Body of pancreas (tissue), 4 donors: ENCODE measurements around the gene HEXB. TPM values are rescaled to one million over a fixed set of nuclear protein-coding genes. Genes with fewer than 3 reads are reported as not detected.
"Not testable (repeated sequence)": the region's sequence is repeated elsewhere in the genome, so short reads cannot be mapped to it uniquely, and the experiment has no call there.

ENCODE experiments used
- ATAC-seq: fragments of 150-250 bp; one replicate; pipeline ENCODE4 v1.9.1; 2016
- DNase-seq, 4 donors: peaks; one replicate each; pipeline ENCODE4 v3.0.0-alpha.2; 2019
- H3K27ac ChIP-seq, 4 donors: fragments of 200-600 bp; sonication (generic); 1 replicate in 3 of 4; 2 replicates in 1 of 4; pipeline versions ENCODE4 v1.5.1 to v1.6.1; 2016 to 2019; ENCODE audit warnings: mild to moderate bottlenecking in 1 of 4, mixed read lengths in 1 of 4, moderate library complexity in 1 of 4
- H3K27me3 ChIP-seq, 2 donors: fragments of 200-600 bp; sonication (generic); one replicate each; pipeline ENCODE4 v1.6.0; 2016; ENCODE audit warnings: mild to moderate bottlenecking in 1 of 2
- H3K36me3 ChIP-seq, 2 donors: fragments of 200-600 bp; sonication (generic); replicated peaks in 1 of 2; 2 replicates each; pipeline ENCODE4 v1.5.1; 2016; ENCODE audit warnings: low read depth in 2 of 2; ENCODE audit not compliant: insufficient read depth in 1 of 2
- H3K4me1 ChIP-seq: fragments of 200-600 bp; sonication (generic); one replicate; pipeline ENCODE4 v1.6.0; 2016
- H3K4me3 ChIP-seq, 2 donors: fragments of 200-600 bp; sonication (generic); 1 replicate in 1 of 2; 2 replicates in 1 of 2; pipeline ENCODE4 v1.5.1; 2016 to 2019
- H3K9me3 ChIP-seq, 3 donors: fragments of 200-600 bp; sonication (generic); 1 replicate in 2 of 3; 2 replicates in 1 of 3; pipeline ENCODE4 v1.5.1; 2016
- POLR2A ChIP-seq, 3 donors: fragments of 450-650 bp; IDR thresholded peaks; one replicate each; pipeline ENCODE4 v1.6.1; 2016; ENCODE audit warnings: antibody characterized with exemption in 3 of 3, mild to moderate bottlenecking in 2 of 3
- WGBS, 2 donors: methylation state at CpG; one replicate each; pipeline ENCODE4 v1.1.5; 2017; 5-methylcytosine and 5-hydroxymethylcytosine counted together
- intact Hi-C: fragments of 100-400 bp; cut with DNase I; formaldehyde crosslinking; loops from one replicate; pipeline ENCODE4 v1.15.1; 2023
- total RNA-seq, 2 donors: library from RNA; depleted of rRNA; stranded (reverse); fragments of >200 nt; gene quantifications; one replicate each; pipeline ENCODE4 v1.1.0, GENCODE V29; 2016
- TF ChIP-seq, protein P1 (sequence below), 7 experiments: fragments of 450-650 bp in 4 of 7; fragments of 200-600 bp in 3 of 7; sonication (generic) in 3 of 7; IDR thresholded peaks; one replicate each; pipeline ENCODE4 v1.5.1; 2016 to 2019; ENCODE audit warnings: antibody characterized with exemption in 7 of 7

HEXB gene
- total RNA-seq, 2 donors from 2014 or later, result 136 to 157 TPM

- no peak overlapping the region for H3K27ac ChIP-seq
- H3K4me3 ChIP-seq, result no peak overlapping the region
- no peaks in the 10 kb centered on the region for H3K36me3 ChIP-seq
- H3K4me1 ChIP-seq, result no peaks in the 10 kb centered on the region
- ATAC-seq (no peak), DNase-seq (no peak)
- no peaks in the 10 kb centered on the region for H3K9me3 ChIP-seq
- 69 to 70% methylated on average over 2 of the region's 2 CpGs for WGBS, 2 donors
- intact Hi-C loops, result no loop called here
- TF ChIP-seq POLR2A (IDR thresholded peaks at IDR 0.05), result no peak
- TF ChIP-seq, protein P1, sequence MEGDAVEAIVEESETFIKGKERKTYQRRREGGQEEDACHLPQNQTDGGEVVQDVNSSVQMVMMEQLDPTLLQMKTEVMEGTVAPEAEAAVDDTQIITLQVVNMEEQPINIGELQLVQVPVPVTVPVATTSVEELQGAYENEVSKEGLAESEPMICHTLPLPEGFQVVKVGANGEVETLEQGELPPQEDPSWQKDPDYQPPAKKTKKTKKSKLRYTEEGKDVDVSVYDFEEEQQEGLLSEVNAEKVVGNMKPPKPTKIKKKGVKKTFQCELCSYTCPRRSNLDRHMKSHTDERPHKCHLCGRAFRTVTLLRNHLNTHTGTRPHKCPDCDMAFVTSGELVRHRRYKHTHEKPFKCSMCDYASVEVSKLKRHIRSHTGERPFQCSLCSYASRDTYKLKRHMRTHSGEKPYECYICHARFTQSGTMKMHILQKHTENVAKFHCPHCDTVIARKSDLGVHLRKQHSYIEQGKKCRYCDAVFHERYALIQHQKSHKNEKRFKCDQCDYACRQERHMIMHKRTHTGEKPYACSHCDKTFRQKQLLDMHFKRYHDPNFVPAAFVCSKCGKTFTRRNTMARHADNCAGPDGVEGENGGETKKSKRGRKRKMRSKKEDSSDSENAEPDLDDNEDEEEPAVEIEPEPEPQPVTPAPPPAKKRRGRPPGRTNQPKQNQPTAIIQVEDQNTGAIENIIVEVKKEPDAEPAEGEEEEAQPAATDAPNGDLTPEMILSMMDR (IDR thresholded peaks at IDR 0.05), result no peak
- H3K27me3 ChIP-seq, result no peaks in the 10 kb centered on the region
Observed at GRCh38 chr5:74669821-74670220, 15.2 kb upstream of the HEXB start.

DNA sequence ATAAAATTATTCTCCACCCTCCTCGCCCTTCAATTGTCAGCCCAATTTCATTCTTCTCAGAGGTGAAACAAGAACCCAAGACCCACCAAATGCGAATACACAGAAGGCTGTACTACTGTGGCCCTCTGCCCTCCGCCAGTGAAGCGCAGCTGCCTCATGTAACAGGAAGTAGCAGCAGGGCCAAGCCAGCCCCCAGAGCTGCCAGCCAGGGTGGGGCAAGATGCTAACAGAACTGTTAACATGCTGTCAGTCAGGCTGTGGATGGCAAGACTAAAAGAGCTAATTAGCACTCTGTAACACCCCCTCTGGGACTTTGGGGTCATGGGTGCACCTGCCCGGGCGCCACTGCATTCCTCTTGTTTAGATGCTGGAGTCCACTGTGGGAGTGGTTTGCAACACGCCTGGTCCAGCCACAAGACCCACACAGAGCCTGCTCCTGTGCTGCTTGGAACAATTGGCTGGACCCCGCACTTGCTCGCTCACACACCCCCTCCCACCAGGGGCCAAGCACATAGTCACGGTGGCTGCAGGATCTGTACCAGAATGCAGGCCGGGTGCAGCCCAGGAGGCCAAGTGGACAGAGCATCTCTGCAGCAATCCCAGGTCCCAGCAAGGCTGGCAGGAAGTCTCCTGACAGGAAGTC, 14.5 kb upstream of the HEXB start:
- no peak overlapping the region for H3K27ac ChIP-seq
- H3K27me3 ChIP-seq, result no peaks in the 10 kb centered on the region
- 80 to 88% methylated on average over 11 of the region's 11 CpGs for WGBS, 2 donors
- TF ChIP-seq, protein P1 (IDR thresholded peaks at IDR 0.05), result no peak
- no peak for TF ChIP-seq POLR2A (IDR thresholded peaks at IDR 0.05)
- no peaks in the 10 kb centered on the region for H3K4me1 ChIP-seq
- H3K9me3 ChIP-seq, result no peaks in the 10 kb centered on the region
- H3K4me3 ChIP-seq, result no peak overlapping the region
- intact Hi-C loops, result no loop called here
- no peak for DNase-seq
- no peak for ATAC-seq
- no peaks in the 10 kb centered on the region for H3K36me3 ChIP-seq

GRCh38 chr5:74672215-74672877, 12.7 kb upstream of the HEXB start:
- intact Hi-C loops, result no loop called here

DNA sequence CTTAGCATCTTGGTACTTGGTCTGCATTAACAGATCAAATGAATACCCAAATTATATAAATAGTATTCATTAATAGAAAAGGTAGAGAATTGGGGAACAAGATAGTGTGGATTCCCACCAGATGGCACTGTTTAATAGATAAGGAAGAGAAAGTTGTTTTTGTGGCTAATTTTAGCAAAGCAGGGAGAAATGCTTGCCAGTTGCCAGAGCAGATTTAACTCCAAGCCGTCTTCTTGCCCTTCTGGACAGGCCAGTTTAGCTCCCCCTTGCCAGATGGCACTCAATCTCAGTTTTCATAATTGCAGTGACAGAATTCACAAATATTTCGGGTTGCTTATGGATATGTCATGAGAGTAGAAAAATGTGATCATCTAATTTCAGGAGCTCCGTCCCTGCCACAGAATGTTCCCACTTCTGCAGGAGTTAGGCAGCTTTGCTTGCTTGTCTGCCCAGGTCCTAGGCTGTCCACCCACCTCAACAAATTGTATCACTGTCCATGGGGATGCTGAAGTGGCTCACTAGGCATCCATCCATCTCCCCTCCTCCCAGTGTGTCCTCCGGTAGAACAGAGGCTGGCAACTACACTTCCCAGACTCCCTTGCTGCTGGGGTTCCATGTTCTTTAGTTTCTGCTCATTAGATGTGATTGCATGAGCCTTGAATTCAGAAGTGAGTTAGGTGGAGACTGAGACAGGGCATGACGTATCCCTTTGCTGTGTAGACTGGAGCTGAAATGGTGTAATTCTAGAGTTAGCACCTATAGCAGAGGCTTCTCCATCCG, 11.8 kb upstream of the HEXB start:
- DNase-seq, result peak in 1 of 4 donors; percentile 14
- peak overlapping the region in 2 of 4 donors; percentile 19 to 25 for H3K27ac ChIP-seq
- no peak overlapping the region for H3K4me3 ChIP-seq
- WGBS, 2 donors, result 46 to 53% methylated on average over 6 of the region's 6 CpGs
- intact Hi-C loops, result no loop called here
- H3K9me3 ChIP-seq, result no peaks in the 10 kb centered on the region
- H3K4me1 ChIP-seq, result no peaks in the 10 kb centered on the region
- no peaks in the 10 kb centered on the region for H3K27me3 ChIP-seq
- peak; percentile 30 for ATAC-seq
- no peaks in the 10 kb centered on the region for H3K36me3 ChIP-seq
- TF ChIP-seq, protein P1 (IDR thresholded peaks at IDR 0.05), result peak in 6 of 7 experiments; percentile 21 to 52 (median 38)
- no peak for TF ChIP-seq POLR2A (IDR thresholded peaks at IDR 0.05)

More at GRCh38 chr5:74672215-74672877, 12.7 kb upstream of the HEXB start:
- Histone ChIP-seq H3K9me3 (no peaks in the 10 kb centered on the region), H3K4me3 (no peak overlapping the region), H3K4me1 (no peaks in the 10 kb centered on the region), H3K36me3 (no peaks in the 10 kb centered on the region), H3K27ac (no peak overlapping the region), H3K27me3 (no peaks in the 10 kb centered on the region)
- ATAC-seq (no peak), DNase-seq (no peak)
- TF ChIP-seq, protein P1 (IDR thresholded peaks at IDR 0.05), result no peak
- no peak for TF ChIP-seq POLR2A (IDR thresholded peaks at IDR 0.05)
- WGBS, 2 donors, result 66 to 69% methylated on average over 5 of the region's 5 CpGs

DNA sequence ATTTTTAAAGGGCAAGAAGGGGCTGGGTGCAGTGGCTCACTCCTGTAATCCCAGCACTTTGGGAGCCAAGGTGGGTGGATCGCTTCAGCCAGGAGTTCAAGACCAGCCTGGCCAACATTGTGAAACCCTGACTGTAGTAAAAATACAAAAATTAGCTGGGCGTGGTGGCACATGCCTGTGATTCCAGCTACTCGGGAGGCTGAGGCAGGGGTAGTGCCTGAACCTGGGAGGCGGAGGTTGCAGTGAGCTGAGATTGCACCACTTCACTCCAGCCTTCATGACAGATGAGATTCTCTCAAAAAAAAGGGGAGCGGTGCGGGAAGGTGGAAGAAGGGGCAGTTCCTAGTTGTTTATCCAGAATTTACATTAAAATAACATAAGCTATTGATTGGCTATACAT, 8.6 kb upstream of the HEXB start:
- WGBS, 2 donors, result 89 to 93% methylated on average over 6 of the region's 6 CpGs
- H3K36me3 ChIP-seq, H3K27ac ChIP-seq, H3K27me3 ChIP-seq, H3K4me1 ChIP-seq, DNase-seq, ATAC-seq, intact Hi-C loops, H3K9me3 ChIP-seq, H3K4me3 ChIP-seq: not testable (repeated sequence)

DNA sequence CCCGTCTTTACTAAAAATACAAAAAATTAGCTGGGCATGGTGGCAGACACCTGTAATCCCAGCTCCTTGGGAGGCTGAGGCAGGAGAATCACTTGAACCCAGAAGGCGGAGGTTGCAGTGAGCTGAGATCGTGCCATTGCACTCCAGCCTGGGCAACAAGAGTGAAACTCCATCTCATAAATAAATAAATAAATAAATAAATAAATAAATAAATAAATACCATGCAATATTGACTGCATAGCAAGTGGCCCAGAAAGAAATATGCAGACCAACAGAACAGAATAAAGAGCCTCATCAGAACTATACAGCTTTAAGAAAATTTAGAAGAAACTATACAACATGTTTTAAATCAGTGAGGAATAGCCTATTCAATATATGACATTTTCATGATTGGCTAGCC, 6.9 kb upstream of the HEXB start:
- intact Hi-C loops, H3K9me3 ChIP-seq, H3K27me3 ChIP-seq, ATAC-seq, H3K4me1 ChIP-seq, H3K27ac ChIP-seq, DNase-seq, H3K36me3 ChIP-seq, H3K4me3 ChIP-seq: not testable (repeated sequence)
- WGBS, 2 donors, result 82 to 85% methylated on average over 3 of the region's 3 CpGs

DNA sequence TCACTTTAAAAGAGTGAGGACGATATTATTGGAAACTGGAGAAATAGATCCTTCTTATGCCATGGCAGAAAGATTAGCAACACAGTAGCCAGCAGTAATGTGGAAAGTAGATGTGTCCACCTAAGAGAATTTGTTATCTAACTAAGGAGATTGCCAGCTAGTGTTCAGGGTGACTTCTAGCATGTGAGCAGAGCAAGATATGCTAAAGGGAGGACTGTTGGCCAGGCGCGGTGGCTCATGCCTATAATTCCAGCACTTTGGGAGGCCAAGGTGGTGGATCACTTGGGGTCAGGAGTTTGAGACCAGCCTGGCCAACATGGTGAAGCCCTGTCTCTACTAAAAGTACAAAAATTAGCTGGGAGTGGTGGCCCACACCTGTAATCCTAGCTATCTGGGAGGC, 5.7 kb upstream of the HEXB start:
- H3K4me3 ChIP-seq, DNase-seq, H3K4me1 ChIP-seq, ATAC-seq, H3K36me3 ChIP-seq, H3K27me3 ChIP-seq, intact Hi-C loops, H3K27ac ChIP-seq, H3K9me3 ChIP-seq: not testable (repeated sequence)
- 76 to 92% methylated on average over 3 of the region's 3 CpGs for WGBS, 2 donors
